IMR-90 (cell line): Measurements from ENCODE around the gene CERS5. TPM values are rescaled to one million over a fixed set of nuclear protein-coding genes. Genes with fewer than 3 reads are reported as not detected.

Experiments
- ATAC-seq: fragments of 200-7000 bp; cut with Tn5 transposase; 2 replicates; pipeline ENCODE4 v1.9.1; 2020; ENCODE audit warnings: low read depth, mild to moderate bottlenecking, moderate library complexity
- BruUV-seq: library from RNA; stranded (reverse); fragments of 400-500 nt; replicated peaks from 2 replicates; lab custom pipeline; 2021; lab: Mats Ljungman, UMichigan
- CTCF ChIA-PET: fragments of 300-600 bp; formaldehyde crosslinking; extraction: SDS; loops from one replicate; lab custom pipeline; 2021; ENCODE audit warnings: antibody characterized with exemption; lab: Yijun Ruan, JAX
- POLR2A ChIA-PET: fragments of 300-600 bp; sonication (Branson Sonifier 250); formaldehyde crosslinking; loops from one replicate; lab custom pipeline; 2022; ENCODE audit warnings: antibody characterized with exemption; ENCODE audit not compliant: unreplicated experiment; lab: Charles Lee
- DNase-seq: peaks from one replicate; pipeline ENCODE4 v3.0.0; 2013
- H2AFZ ChIP-seq: replicated peaks from 2 replicates; pipeline ENCODE3; 2013; ENCODE audit warnings: low read length, mild to moderate bottlenecking; ENCODE audit not compliant: poor library complexity
- H2AK5ac ChIP-seq: 2 replicates; pipeline ENCODE4 v1.6.1; 2013; ENCODE audit warnings: low read depth, low read length, inconsistent platforms
- H2AK9ac ChIP-seq: replicated peaks from 2 replicates; pipeline ENCODE3; 2013; ENCODE audit warnings: mild to moderate bottlenecking, low read depth, low read length, moderate library complexity; ENCODE audit not compliant: poor library complexity
- H2BK120ac ChIP-seq: 2 replicates; pipeline ENCODE4 v1.6.1; 2013; ENCODE audit warnings: low read depth, low read length, inconsistent platforms
- H2BK15ac ChIP-seq: 3 replicates; pipeline ENCODE4 v1.6.1; 2013; ENCODE audit warnings: low read depth, low read length, inconsistent platforms
- H2BK20ac ChIP-seq: 2 replicates; pipeline ENCODE4 v1.6.1; 2013; ENCODE audit warnings: low read depth, mild to moderate bottlenecking, inconsistent platforms, low read length, moderate library complexity
- H2BK5ac ChIP-seq: 2 replicates; pipeline ENCODE4 v1.6.1; 2013; ENCODE audit warnings: mild to moderate bottlenecking, low read depth, low read length, inconsistent platforms; ENCODE audit not compliant: poor library complexity, severe bottlenecking
- H3K14ac ChIP-seq: replicated peaks from 2 replicates; pipeline ENCODE4 v1.6.1; 2013; ENCODE audit warnings: low read depth, low read length, inconsistent platforms
- H3K18ac ChIP-seq: 2 replicates; pipeline ENCODE4 v1.6.1; 2013; ENCODE audit warnings: low read depth, low read length, control low read depth
- H3K23ac ChIP-seq: 2 replicates; pipeline ENCODE4 v1.6.1; 2013; ENCODE audit warnings: low read depth, low read length, inconsistent platforms
- H3K27ac ChIP-seq: 2 replicates; pipeline ENCODE4 v1.5.1; 2013; ENCODE audit warnings: mild to moderate bottlenecking, control low read depth, low read length; ENCODE audit not compliant: insufficient read depth
- H3K27me3 ChIP-seq: 2 replicates; pipeline ENCODE4 v1.6.1; 2013; ENCODE audit warnings: low read length; ENCODE audit not compliant: control insufficient read depth, insufficient read depth
- H3K36me3 ChIP-seq: 2 replicates; pipeline ENCODE4 v1.6.1; 2013; ENCODE audit warnings: low read length, mixed read lengths; ENCODE audit not compliant: control insufficient read depth, insufficient read depth
- H3K4ac ChIP-seq: 2 replicates; pipeline ENCODE4 v1.6.1; 2013; ENCODE audit warnings: low read depth, low read length, inconsistent platforms
- H3K4me1 ChIP-seq: 2 replicates; pipeline ENCODE4 v1.6.1; 2013; ENCODE audit warnings: low read length, mixed read lengths; ENCODE audit not compliant: control insufficient read depth, insufficient read depth
- H3K4me2 ChIP-seq: 2 replicates; pipeline ENCODE4 v1.6.1; 2013; ENCODE audit warnings: low read depth, mild to moderate bottlenecking, control low read depth, low read length, moderate library complexity
- H3K4me3 ChIP-seq: 2 replicates; pipeline ENCODE4 v1.5.1; 2013; ENCODE audit warnings: low read depth, mild to moderate bottlenecking, control low read depth, low read length, moderate library complexity; ENCODE audit not compliant: insufficient read depth
- H3K56ac ChIP-seq: 2 replicates; pipeline ENCODE4 v1.6.1; 2013; ENCODE audit warnings: low read length, inconsistent platforms; ENCODE audit not compliant: insufficient read depth; ENCODE audit errors: extremely low read depth
- H3K79me1 ChIP-seq, 2 experiments: 2 replicates each; pipeline ENCODE4 v1.6.1; 2013; ENCODE audit warnings: low read length in 2 of 2, inconsistent platforms in 1 of 2, low read depth in 1 of 2
- H3K9ac ChIP-seq: 2 replicates; pipeline ENCODE4 v1.6.1; 2013; ENCODE audit warnings: low read depth, low read length, control low read depth
- H3K9me1 ChIP-seq: 2 replicates; pipeline ENCODE4 v1.6.1; 2013; ENCODE audit warnings: low read length, inconsistent platforms; ENCODE audit not compliant: insufficient read depth
- H3K9me3 ChIP-seq: 2 replicates; pipeline ENCODE4 v1.6.1; 2013; ENCODE audit warnings: low read length; ENCODE audit not compliant: control insufficient read depth, insufficient read depth
- H4K20me1 ChIP-seq: 2 replicates; pipeline ENCODE4 v1.6.1; 2013; ENCODE audit warnings: low read length, inconsistent platforms; ENCODE audit not compliant: insufficient read depth
- H4K5ac ChIP-seq: 2 replicates; pipeline ENCODE4 v1.6.1; 2013; ENCODE audit warnings: mild to moderate bottlenecking, low read depth, low read length, control low read depth
- H4K8ac ChIP-seq, 2 experiments: 2 replicates each; pipeline ENCODE4 v1.6.1; 2013; ENCODE audit warnings: low read depth in 2 of 2, low read length in 2 of 2, control low read depth in 1 of 2, inconsistent platforms in 1 of 2
- H4K91ac ChIP-seq: 2 replicates; pipeline ENCODE4 v1.6.1; 2013; ENCODE audit warnings: low read depth, low read length, inconsistent platforms; ENCODE audit not compliant: insufficient read depth
- CEBPB ChIP-seq: IDR thresholded peaks from 2 replicates; pipeline ENCODE4 v1.6.1; 2012; ENCODE audit warnings: low read depth, low read length, improper control_type of control experiment
- RCOR1 ChIP-seq: IDR thresholded peaks from 2 replicates; pipeline ENCODE4 v1.6.1; 2012; ENCODE audit warnings: mild to moderate bottlenecking, low read length, improper control_type of control experiment; ENCODE audit not compliant: insufficient replicate concordance
- WGBS, 2 experiments: methylation state at CpG; one replicate each; pipeline versions ENCODE4 v1.1.5 to v1.1.7; 2013; ENCODE audit warnings: missing lambda C conversion rate in 2 of 2; ENCODE audit not compliant: insufficient read length in 1 of 2; ENCODE audit errors: extremely low coverage in 2 of 2; 5-methylcytosine and 5-hydroxymethylcytosine counted together
- dilution Hi-C: fragments of 300-500 bp; cut with HindIII; formaldehyde crosslinking; loops from one replicate; pipeline ENCODE4 v1.14.3; 2018; ENCODE audit warnings: low sequenced_read_pairs; ENCODE audit not compliant: unreplicated experiment
- in situ Hi-C: fragments of 300-500 bp; cut with MboI; formaldehyde crosslinking; loops from 3 replicates; pipeline ENCODE4 v1.14.3; 2019; ENCODE audit warnings: low sequenced_read_pairs, inconsistent platforms, mixed read lengths
- intact Hi-C: fragments of 100-400 bp; cut with micrococcal nuclease; formaldehyde crosslinking; loops from 2 replicates; pipeline ENCODE4 v1.10.0; 2022
- polyA plus RNA-seq, 3 experiments: library from polyadenylated mRNA; depleted of rRNA; stranded (reverse); fragments of >200 nt; gene quantifications; 2 replicates each; pipeline ENCODE4 v1.2.3, GENCODE V29; 2012; ENCODE audit warnings: low replicate concordance in 1 of 3
- total RNA-seq: library from RNA; depleted of rRNA; stranded (reverse); fragments of >200 nt; gene quantifications from 2 replicates; pipeline ENCODE4 v1.2.3, GENCODE V29; 2012

Gene CERS5
- total and polyA plus RNA-seq, 2 of the 4 experiments (the other 2 are of a cell fraction): 40.3 to 60.3 TPM

- H2AK9ac ChIP-seq: no peak overlapping the region
- no CpG with 5 or more reads among the region's 2 CpGs for WGBS, 2 experiments
Observed at GRCh38 chr12:50162230-50162629, 4.9 kb downstream of the CERS5 start.

More at GRCh38 chr12:50162230-50162629, 4.9 kb downstream of the CERS5 start:
- Histone ChIP-seq H3K18ac (no peak overlapping the region), H3K23ac (no peak overlapping the region), H4K91ac (no peak overlapping the region), H3K27ac (no peak overlapping the region), H2BK15ac (no peak overlapping the region), H2BK120ac (no peak overlapping the region), H3K4me1 (peaks cover 9% of the 10 kb centered on the region; the same call in 1 of the 2 replicates), H3K4me2 (no peak overlapping the region), H3K56ac (no peak overlapping the region), H3K9ac (no peak overlapping the region), H3K27me3 (no peaks in the 10 kb centered on the region), H4K5ac (no peak overlapping the region), H3K4me3 (no peak overlapping the region), H3K14ac (no peak overlapping the region), H2BK20ac (no peak overlapping the region), H2AFZ (no peak overlapping the region), H4K20me1 (peaks cover 25% of the 10 kb centered on the region), H2AK5ac (no peak overlapping the region), H2BK5ac (no peak overlapping the region), H3K36me3 (no peaks in the 10 kb centered on the region), H4K8ac (no peak overlapping the region), H3K79me1 (peaks cover 0 to 67% of the 10 kb centered on the region in 2 experiments; a peak in 3 of 4 replicates), H3K4ac (no peak overlapping the region), H3K9me1 (peaks cover 11% of the 10 kb centered on the region), H3K9me3 (no peaks in the 10 kb centered on the region)
- in situ Hi-C loops (no loop called here), intact Hi-C loops (no loop called here), dilution Hi-C loops (no loop called here)
- 0 out of 2 replicates have a peak, but pooled peaks have one; percentile 3 for ATAC-seq
- peak; percentile 84 for TF ChIP-seq CEBPB
- TF ChIP-seq RCOR1: no peak
- ChIA-PET CTCF (interaction anchor here (0.6 kb wide), 1 partner anchor 175 kb away, joined by 5 read pairs; no protein-coding TSS in a partner anchor), POLR2A (no interaction called here)
- DNase-seq: peak; percentile 61
- no TSS peak for BruUV-seq
